Measurements from ENCODE around the gene RBM47. TPM values are rescaled to one million over a fixed set of nuclear protein-coding genes. Genes with fewer than 3 reads are reported as not detected.
A peak's percentile ranks its signal among the peaks of the same experiment; 100 is the strongest.

The RBM47 gene
- total RNA-seq, 1 donor: 2.2 TPM

DNA sequence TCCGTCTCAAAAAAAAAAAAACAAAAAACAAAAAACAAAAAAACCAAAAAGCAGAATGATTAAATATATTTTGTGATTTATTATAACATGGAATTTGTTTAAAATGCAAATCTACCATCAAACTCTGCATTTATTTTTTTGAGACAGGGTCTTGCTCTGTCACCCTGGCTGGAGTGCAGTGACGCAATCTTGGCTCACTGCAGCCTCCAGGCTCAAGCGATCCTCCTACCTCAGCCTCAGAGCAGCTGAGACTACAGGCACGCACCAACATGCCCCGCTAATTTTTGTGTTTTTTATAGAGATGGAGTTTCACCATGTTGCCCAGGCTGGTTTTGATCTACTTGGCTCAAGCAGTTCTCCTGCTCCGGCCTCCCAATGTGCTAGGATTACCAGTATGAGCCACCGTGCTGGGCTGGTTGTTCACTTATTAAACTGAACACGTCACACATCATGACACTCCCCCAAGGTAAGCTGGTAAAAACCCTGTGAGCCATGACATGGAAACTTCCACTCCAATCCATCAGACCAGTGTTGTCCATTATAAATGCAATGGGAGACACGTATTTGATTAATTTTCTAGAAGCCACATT lies 45.7 kb downstream of the RBM47 start:
- H4K20me1 ChIP-seq (ENCODE audit: insufficient read depth, low read length): no peaks in the 10 kb centered on the region
- no peak overlapping the region for H2AFZ ChIP-seq (ENCODE audit: low read length)
- H3K4me2 ChIP-seq (ENCODE audit: insufficient read depth, low read length): no peak overlapping the region
- H3K79me2 ChIP-seq (ENCODE audit: insufficient read depth, low read length): no peaks in the 10 kb centered on the region
- H3K36me3 ChIP-seq (ENCODE audit: insufficient read depth, low read length): no peaks in the 10 kb centered on the region
- no peak overlapping the region for H3K27ac ChIP-seq (ENCODE audit: low read depth, low read length)
- TF ChIP-seq, protein P1, sequence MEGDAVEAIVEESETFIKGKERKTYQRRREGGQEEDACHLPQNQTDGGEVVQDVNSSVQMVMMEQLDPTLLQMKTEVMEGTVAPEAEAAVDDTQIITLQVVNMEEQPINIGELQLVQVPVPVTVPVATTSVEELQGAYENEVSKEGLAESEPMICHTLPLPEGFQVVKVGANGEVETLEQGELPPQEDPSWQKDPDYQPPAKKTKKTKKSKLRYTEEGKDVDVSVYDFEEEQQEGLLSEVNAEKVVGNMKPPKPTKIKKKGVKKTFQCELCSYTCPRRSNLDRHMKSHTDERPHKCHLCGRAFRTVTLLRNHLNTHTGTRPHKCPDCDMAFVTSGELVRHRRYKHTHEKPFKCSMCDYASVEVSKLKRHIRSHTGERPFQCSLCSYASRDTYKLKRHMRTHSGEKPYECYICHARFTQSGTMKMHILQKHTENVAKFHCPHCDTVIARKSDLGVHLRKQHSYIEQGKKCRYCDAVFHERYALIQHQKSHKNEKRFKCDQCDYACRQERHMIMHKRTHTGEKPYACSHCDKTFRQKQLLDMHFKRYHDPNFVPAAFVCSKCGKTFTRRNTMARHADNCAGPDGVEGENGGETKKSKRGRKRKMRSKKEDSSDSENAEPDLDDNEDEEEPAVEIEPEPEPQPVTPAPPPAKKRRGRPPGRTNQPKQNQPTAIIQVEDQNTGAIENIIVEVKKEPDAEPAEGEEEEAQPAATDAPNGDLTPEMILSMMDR (IDR thresholded peaks at IDR 0.05; ENCODE audit: extremely low read depth, low read depth, low read length): no peak
- peak; percentile 65 for DNase-seq (ENCODE audit: insufficient read length, low spot score, missing footprints)
- H3K27me3 ChIP-seq (ENCODE audit: insufficient read depth, low read length): no peaks in the 10 kb centered on the region
- no peaks in the 10 kb centered on the region for H3K9me3 ChIP-seq (ENCODE audit: low read depth, low read length)
- H3K4me1 ChIP-seq (ENCODE audit: insufficient read depth, low read length): peaks cover 25% of the 10 kb centered on the region
- H3K4me3 ChIP-seq (ENCODE audit: insufficient read depth, low read length): no peak overlapping the region

DNA sequence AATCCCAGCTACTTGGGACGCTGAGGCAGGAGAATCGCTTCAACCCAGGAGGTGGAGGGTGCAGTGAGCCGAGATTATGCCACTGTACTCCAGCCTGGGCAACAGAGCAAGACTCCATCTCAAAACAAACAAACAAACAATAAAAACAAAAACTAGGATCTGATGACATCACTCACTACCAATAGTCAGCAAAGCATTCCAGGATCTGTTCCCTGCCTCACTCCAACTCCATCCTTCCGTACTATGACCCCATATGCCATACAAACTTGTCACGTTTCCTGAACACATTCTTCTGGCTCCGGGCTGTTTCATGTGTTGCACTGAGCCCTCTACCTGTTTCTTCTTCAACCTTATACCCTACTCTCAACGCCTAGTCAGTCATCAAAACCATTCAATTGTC lies 47.3 kb downstream of the RBM47 start:
- Histone ChIP-seq H3K4me3 (ENCODE audit: insufficient read depth, low read length) (no peak overlapping the region), H2AFZ (ENCODE audit: low read length) (no peak overlapping the region), H3K27ac (ENCODE audit: low read depth, low read length) (no peak overlapping the region), H3K4me1 (ENCODE audit: insufficient read depth, low read length) (peaks cover 20% of the 10 kb centered on the region), H3K79me2 (ENCODE audit: insufficient read depth, low read length) (no peaks in the 10 kb centered on the region), H4K20me1 (ENCODE audit: insufficient read depth, low read length) (no peaks in the 10 kb centered on the region), H3K4me2 (ENCODE audit: insufficient read depth, low read length) (no peak overlapping the region), H3K27me3 (ENCODE audit: insufficient read depth, low read length) (no peaks in the 10 kb centered on the region), H3K9me3 (ENCODE audit: low read depth, low read length) (no peaks in the 10 kb centered on the region), H3K36me3 (ENCODE audit: insufficient read depth, low read length) (no peaks in the 10 kb centered on the region)
- TF ChIP-seq, protein P1 (IDR thresholded peaks at IDR 0.05; ENCODE audit: extremely low read depth, low read depth, low read length): no peak
- DNase-seq (ENCODE audit: insufficient read length, low spot score, missing footprints): no peak

DNA sequence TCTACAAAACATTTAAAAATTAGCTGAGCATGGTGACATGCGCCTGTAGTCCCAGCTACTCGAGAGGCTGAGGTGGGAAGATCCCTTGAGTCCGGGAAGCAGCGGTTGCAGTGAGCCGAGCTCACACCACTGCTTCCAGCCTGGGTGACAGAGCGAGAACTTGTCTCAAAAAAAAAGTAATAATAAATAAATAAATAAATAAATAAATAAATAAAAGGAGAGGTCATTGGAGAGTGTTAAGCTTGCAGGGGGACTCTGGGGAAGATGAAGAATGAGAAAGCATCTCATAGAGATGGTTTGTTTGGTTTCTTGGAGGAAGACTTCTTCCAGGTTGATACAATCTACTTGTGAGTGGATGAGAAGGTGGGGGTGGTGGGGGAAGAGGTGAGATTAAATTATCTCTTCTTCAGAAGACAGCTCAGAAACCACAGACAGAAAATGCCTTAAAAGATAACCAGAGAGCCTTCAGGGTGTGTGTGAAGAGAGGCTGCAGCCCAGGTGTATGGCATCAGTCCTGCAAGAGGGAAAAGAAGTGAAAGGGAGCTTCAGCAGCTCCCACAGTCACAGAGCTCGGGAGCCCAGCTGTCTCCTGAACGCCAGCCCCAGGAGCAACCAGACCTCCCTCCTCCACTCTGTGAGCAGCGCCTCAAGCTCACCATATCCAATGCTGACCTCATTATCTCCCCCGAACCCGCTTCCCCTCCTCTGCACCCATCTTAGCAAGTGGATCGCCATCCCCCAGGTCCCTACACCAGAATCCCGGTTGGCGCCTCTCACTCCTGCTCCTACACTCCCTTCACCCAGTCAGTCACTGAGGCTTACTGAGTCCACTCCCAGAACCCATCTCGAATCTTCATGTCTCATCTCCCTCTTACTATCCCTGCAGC lies 48.2 kb downstream of the RBM47 start:
- H3K4me2 ChIP-seq (ENCODE audit: insufficient read depth, low read length): no peak overlapping the region
- no peaks in the 10 kb centered on the region for H3K36me3 ChIP-seq (ENCODE audit: insufficient read depth, low read length)
- no peaks in the 10 kb centered on the region for H3K27me3 ChIP-seq (ENCODE audit: insufficient read depth, low read length)
- no peak overlapping the region for H2AFZ ChIP-seq (ENCODE audit: low read length)
- H4K20me1 ChIP-seq (ENCODE audit: insufficient read depth, low read length): no peaks in the 10 kb centered on the region
- H3K4me1 ChIP-seq (ENCODE audit: insufficient read depth, low read length): peaks cover 25% of the 10 kb centered on the region
- H3K79me2 ChIP-seq (ENCODE audit: insufficient read depth, low read length): no peaks in the 10 kb centered on the region
- DNase-seq (ENCODE audit: insufficient read length, low spot score, missing footprints): no peak
- H3K9me3 ChIP-seq (ENCODE audit: low read depth, low read length): no peaks in the 10 kb centered on the region
- no peak overlapping the region for H3K4me3 ChIP-seq (ENCODE audit: insufficient read depth, low read length)
- no peak overlapping the region for H3K27ac ChIP-seq (ENCODE audit: low read depth, low read length)
- TF ChIP-seq, protein P1 (IDR thresholded peaks at IDR 0.05; ENCODE audit: extremely low read depth, low read depth, low read length): no peak

DNA sequence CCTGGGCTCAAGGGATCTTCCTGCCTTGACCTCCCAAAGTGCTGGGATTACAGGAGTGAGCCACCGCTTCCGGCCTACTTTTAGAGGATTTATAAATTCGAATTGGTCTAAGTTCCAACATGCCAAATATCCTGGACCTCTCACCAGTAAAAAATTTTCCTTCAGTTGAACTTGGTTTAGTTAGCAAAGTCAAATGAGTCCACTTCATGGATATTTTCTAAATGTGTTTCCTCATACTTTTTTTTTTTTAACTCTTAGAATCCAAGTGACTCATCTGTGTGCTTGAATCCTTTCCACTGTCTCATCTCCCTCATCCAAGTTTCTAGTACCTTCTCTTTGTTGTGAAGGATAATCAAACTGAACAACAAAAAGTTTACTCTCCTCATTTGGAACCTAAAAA lies 49.7 kb downstream of the RBM47 start:
- TF ChIP-seq, protein P1 (IDR thresholded peaks at IDR 0.05; ENCODE audit: extremely low read depth, low read depth, low read length): no peak

More for the DNA sequence above, 49.7 kb downstream of the RBM47 start:
- no peaks in the 10 kb centered on the region for H3K36me3 ChIP-seq (ENCODE audit: insufficient read depth, low read length)
- no peaks in the 10 kb centered on the region for H3K79me2 ChIP-seq (ENCODE audit: insufficient read depth, low read length)
- no peaks in the 10 kb centered on the region for H3K27me3 ChIP-seq (ENCODE audit: insufficient read depth, low read length)
- no peaks in the 10 kb centered on the region for H4K20me1 ChIP-seq (ENCODE audit: insufficient read depth, low read length)
- H2AFZ ChIP-seq (ENCODE audit: low read length): peak overlapping the region; percentile 20
- peaks cover 25% of the 10 kb centered on the region for H3K4me1 ChIP-seq (ENCODE audit: insufficient read depth, low read length)
- no peak overlapping the region for H3K4me3 ChIP-seq (ENCODE audit: insufficient read depth, low read length)
- no peak overlapping the region for H3K4me2 ChIP-seq (ENCODE audit: insufficient read depth, low read length)
- peak overlapping the region; percentile 50 for H3K27ac ChIP-seq (ENCODE audit: low read depth, low read length)
- peak; percentile 80 for DNase-seq (ENCODE audit: insufficient read length, low spot score, missing footprints)
- no peaks in the 10 kb centered on the region for H3K9me3 ChIP-seq (ENCODE audit: low read depth, low read length)
